Fibroblast of lung (primary cell): ENCODE results near the gene CCDC102A. TPM values are rescaled to one million over a fixed set of nuclear protein-coding genes. Genes with fewer than 3 reads are reported as not detected.

ENCODE experiments used
- DNase-seq, 2 donors: peaks; one replicate each; pipeline versions ENCODE4 v3.0.0 to v3.0.0-alpha.2; 2010; ENCODE audit warnings: low read depth in 2 of 2
- H2AFZ ChIP-seq: 2 replicates; pipeline ENCODE4 v1.5.1; 2012; ENCODE audit warnings: low read length, control low read depth, inconsistent platforms
- H3K27ac ChIP-seq: 2 replicates; pipeline ENCODE4 v1.5.1; 2011; ENCODE audit warnings: low read length, control low read depth; ENCODE audit not compliant: insufficient read depth
- H3K27me3 ChIP-seq: 2 replicates; pipeline ENCODE4 v1.5.1; 2011; ENCODE audit warnings: mild to moderate bottlenecking, low read length; ENCODE audit not compliant: control insufficient read depth, insufficient read depth
- H3K36me3 ChIP-seq: 2 replicates; pipeline ENCODE4 v1.5.1; 2011; ENCODE audit warnings: low read length; ENCODE audit not compliant: control insufficient read depth, insufficient read depth
- H3K4me1 ChIP-seq: 2 replicates; pipeline ENCODE4 v1.5.1; 2011; ENCODE audit warnings: low read length; ENCODE audit not compliant: control insufficient read depth, insufficient read depth; ENCODE audit errors: extremely low read depth
- H3K4me2 ChIP-seq: 2 replicates; pipeline ENCODE4 v1.5.1; 2011; ENCODE audit warnings: low read length, control low read depth; ENCODE audit not compliant: insufficient read depth; ENCODE audit errors: extremely low read depth
- H3K4me3 ChIP-seq, 4 experiments: fragments of 200-600 bp in 1 of 4; sonication (generic) in 1 of 4; replicated peaks in 1 of 4; 2 replicates each; pipeline ENCODE4 v1.5.1; 2011 to 2016; ENCODE audit warnings: low read length in 4 of 4, low read depth in 3 of 4, mild to moderate bottlenecking in 3 of 4, control low read depth in 2 of 4, inconsistent platforms in 1 of 4, mixed read lengths in 1 of 4; ENCODE audit not compliant: insufficient read depth in 1 of 4; ENCODE audit errors: control extremely low read depth in 1 of 4
- H3K79me2 ChIP-seq: 2 replicates; pipeline ENCODE4 v1.5.1; 2012; ENCODE audit warnings: mild to moderate bottlenecking, low read length, inconsistent platforms; ENCODE audit not compliant: control insufficient read depth, insufficient read depth
- H3K9ac ChIP-seq: 2 replicates; pipeline ENCODE4 v1.5.1; 2011; ENCODE audit warnings: mild to moderate bottlenecking, low read length, control low read depth; ENCODE audit not compliant: insufficient read depth
- H3K9me3 ChIP-seq: 2 replicates; pipeline ENCODE4 v1.5.1; 2012; ENCODE audit warnings: low read depth, low read length; ENCODE audit not compliant: control insufficient read depth, insufficient read depth
- H4K20me1 ChIP-seq: 2 replicates; pipeline ENCODE4 v1.5.1; 2011; ENCODE audit warnings: low read length; ENCODE audit not compliant: control insufficient read depth, insufficient read depth; ENCODE audit errors: extremely low read depth
- EZH2 ChIP-seq: IDR thresholded peaks from 2 replicates; pipeline ENCODE4 v1.5.1; 2012; ENCODE audit warnings: low read length, control low read depth, mild to moderate bottlenecking; ENCODE audit errors: missing control alignments
- polyA plus RNA-seq, 2 donors: library from polyadenylated mRNA; depleted of rRNA in 1 of 2; stranded (reverse) in 1 of 2; unstranded in 1 of 2; fragments of >200 nt; gene quantifications; 2 replicates each; pipeline ENCODE4 v1.2.1, GENCODE V29; 2011 to 2012; ENCODE audit warnings: missing spikeins in 1 of 2
- total RNA-seq: library from RNA; depleted of rRNA; stranded (reverse); fragments of >200 nt; gene quantifications from 2 replicates; pipeline ENCODE4 v1.2.1, GENCODE V29; 2014
- TF ChIP-seq, protein P1 (sequence below), 2 donors: IDR thresholded peaks in 1 of 2; conservative IDR thresholded peaks in 1 of 2; 1 replicate in 1 of 2; 2 replicates in 1 of 2; pipeline ENCODE4 v1.5.1; 2011 to 2012; ENCODE audit warnings: low read length in 2 of 2, control low read depth in 1 of 2, inconsistent platforms in 1 of 2, low read depth in 1 of 2, mild to moderate bottlenecking in 1 of 2

The CCDC102A gene
- total and polyA plus RNA-seq, 2 donors (not counting 1 experiment from before 2014, with no cell fraction given), result 7.1 to 16.7 TPM

- Histone ChIP-seq H4K20me1 (no peaks in the 10 kb centered on the region), H2AFZ (no peak overlapping the region), H3K4me3 (no peak overlapping the region), H3K9me3 (no peaks in the 10 kb centered on the region), H3K79me2 (no peaks in the 10 kb centered on the region), H3K4me2 (no peak overlapping the region), H3K36me3 (no peaks in the 10 kb centered on the region), H3K27me3 (peaks cover 21% of the 10 kb centered on the region), H3K9ac (no peak overlapping the region), H3K4me1 (no peaks in the 10 kb centered on the region), H3K27ac (no peak overlapping the region)
- TF ChIP-seq EZH2, result no peak
- TF ChIP-seq, protein P1, sequence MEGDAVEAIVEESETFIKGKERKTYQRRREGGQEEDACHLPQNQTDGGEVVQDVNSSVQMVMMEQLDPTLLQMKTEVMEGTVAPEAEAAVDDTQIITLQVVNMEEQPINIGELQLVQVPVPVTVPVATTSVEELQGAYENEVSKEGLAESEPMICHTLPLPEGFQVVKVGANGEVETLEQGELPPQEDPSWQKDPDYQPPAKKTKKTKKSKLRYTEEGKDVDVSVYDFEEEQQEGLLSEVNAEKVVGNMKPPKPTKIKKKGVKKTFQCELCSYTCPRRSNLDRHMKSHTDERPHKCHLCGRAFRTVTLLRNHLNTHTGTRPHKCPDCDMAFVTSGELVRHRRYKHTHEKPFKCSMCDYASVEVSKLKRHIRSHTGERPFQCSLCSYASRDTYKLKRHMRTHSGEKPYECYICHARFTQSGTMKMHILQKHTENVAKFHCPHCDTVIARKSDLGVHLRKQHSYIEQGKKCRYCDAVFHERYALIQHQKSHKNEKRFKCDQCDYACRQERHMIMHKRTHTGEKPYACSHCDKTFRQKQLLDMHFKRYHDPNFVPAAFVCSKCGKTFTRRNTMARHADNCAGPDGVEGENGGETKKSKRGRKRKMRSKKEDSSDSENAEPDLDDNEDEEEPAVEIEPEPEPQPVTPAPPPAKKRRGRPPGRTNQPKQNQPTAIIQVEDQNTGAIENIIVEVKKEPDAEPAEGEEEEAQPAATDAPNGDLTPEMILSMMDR (conservative IDR thresholded peaks at IDR 0.05 in 1 of 2, IDR thresholded peaks at IDR 0.05 in 1 of 2; ENCODE audit: low read depth in 1 of 2, low read length in 2 of 2), result no peak
- DNase-seq, result no peak
Observed at GRCh38 chr16:57559072-57559790, 22.9 kb upstream of the CCDC102A start.

DNA sequence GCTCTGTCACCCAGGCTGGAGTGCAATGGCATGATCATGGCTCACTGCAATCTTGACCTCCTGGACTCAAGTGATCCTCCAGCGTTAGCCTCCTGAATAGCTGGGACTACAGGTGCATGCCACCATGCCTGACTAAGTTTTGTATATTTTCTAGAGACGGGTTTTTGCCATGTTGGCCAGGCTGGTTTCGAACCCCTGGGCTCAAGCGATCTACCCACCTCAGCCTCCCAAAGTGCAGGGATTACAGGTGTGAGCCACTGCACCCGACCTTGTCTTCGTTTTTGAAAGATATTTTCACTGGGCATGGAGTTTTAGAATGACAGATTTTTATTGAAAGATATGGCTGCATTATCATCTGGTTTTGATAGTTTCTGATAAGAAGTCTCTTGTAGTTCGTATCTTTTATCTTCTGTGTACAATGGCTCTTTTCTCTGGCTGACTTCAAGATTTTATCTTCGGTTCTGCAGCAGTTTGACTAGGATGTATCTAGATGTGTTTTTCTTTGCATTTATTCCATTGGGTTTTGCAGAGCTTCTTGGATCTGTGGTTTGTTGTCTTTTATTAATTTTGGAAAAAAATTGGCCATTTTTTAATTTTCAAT, 20.7 kb upstream of the CCDC102A start:
- Histone ChIP-seq H3K4me3 (no peak overlapping the region), H2AFZ (no peak overlapping the region), H4K20me1 (no peaks in the 10 kb centered on the region), H3K4me2 (no peak overlapping the region), H3K79me2 (no peaks in the 10 kb centered on the region), H3K9me3 (no peaks in the 10 kb centered on the region), H3K9ac (no peak overlapping the region), H3K27me3 (peaks cover 23% of the 10 kb centered on the region), H3K4me1 (no peaks in the 10 kb centered on the region), H3K36me3 (no peaks in the 10 kb centered on the region), H3K27ac (no peak overlapping the region)
- TF ChIP-seq, protein P1 (conservative IDR thresholded peaks at IDR 0.05 in 1 of 2, IDR thresholded peaks at IDR 0.05 in 1 of 2; ENCODE audit: low read depth in 1 of 2, low read length in 2 of 2), result no peak
- no peak for TF ChIP-seq EZH2
- no peak for DNase-seq

GRCh38 chr16:57555831-57556230, 19.5 kb upstream of the CCDC102A start:
- no peak overlapping the region for H3K4me2 ChIP-seq
- no peak overlapping the region for H3K27ac ChIP-seq
- H2AFZ ChIP-seq, result no peak overlapping the region
- no peaks in the 10 kb centered on the region for H3K79me2 ChIP-seq
- H3K36me3 ChIP-seq, result no peaks in the 10 kb centered on the region
- no peaks in the 10 kb centered on the region for H4K20me1 ChIP-seq
- peaks cover 23% of the 10 kb centered on the region for H3K27me3 ChIP-seq
- no peaks in the 10 kb centered on the region for H3K4me1 ChIP-seq
- H3K9ac ChIP-seq, result no peak overlapping the region
- TF ChIP-seq, protein P1 (conservative IDR thresholded peaks at IDR 0.05 in 1 of 2, IDR thresholded peaks at IDR 0.05 in 1 of 2; ENCODE audit: low read depth in 1 of 2, low read length in 2 of 2), result no peak
- TF ChIP-seq EZH2, result no peak
- H3K4me3 ChIP-seq, result no peak overlapping the region
- H3K9me3 ChIP-seq, result no peaks in the 10 kb centered on the region
- no peak for DNase-seq
